Hematopoietic multipotent progenitor cell treated with erythropoietin and hydrocortisone succinate and interleukin-3 and kit ligand, for 15 days (in vitro differentiated cells): ENCODE data around the gene SLC39A5.
"Not testable (repeated sequence)": the region's sequence is repeated elsewhere in the genome, so short reads cannot be mapped to it uniquely, and the experiment has no call there.

Experiments used
- DNase-seq: peaks from one replicate; pipeline ENCODE4 v3.0.0-alpha.2; 2015; ENCODE audit warnings: low spot score

Gene SLC39A5

DNA sequence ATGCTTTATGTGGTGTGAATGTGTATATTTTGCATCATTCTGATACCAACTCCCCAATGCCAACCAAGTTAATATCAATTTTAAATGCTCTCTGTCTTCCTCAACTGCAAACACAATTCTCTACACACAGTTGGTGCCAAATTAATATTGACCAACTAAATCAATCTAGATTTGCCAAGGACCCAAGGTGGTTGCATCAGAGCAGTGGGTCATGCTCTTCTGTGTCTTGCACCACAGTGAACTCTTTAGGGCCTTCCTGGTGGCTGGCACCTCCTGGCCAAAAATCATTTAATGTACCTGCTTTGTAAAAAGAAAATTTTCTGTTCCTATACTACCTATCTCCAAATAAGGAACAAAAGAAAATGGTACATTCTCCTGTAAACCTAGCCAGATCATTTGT, 51.0 kb downstream of the SLC39A5 start:
- DNase-seq: no peak

DNA sequence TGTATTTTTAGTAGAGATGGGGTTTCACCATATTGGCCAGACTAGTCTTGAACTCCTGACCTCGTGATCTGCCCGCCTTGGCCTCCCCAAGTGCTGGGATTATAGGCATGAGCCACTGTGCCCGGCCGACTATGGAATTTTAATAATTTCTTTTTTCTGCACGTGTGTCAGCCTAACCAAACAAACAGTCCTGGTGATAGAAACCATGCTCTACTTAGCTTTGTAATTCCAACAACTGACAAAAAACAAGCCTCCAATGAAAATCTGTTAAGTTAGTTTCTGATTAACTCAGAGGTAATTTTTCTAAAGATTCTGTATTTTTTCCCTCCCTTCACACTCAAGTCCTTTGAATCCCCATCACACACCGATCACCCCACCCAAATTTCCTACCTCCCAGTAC, 52.2 kb downstream of the SLC39A5 start:
- no peak for DNase-seq

- DNase-seq: no peak
Measured at GRCh38 chr12:56282579-56282978, 52.7 kb downstream of the SLC39A5 start.

DNA sequence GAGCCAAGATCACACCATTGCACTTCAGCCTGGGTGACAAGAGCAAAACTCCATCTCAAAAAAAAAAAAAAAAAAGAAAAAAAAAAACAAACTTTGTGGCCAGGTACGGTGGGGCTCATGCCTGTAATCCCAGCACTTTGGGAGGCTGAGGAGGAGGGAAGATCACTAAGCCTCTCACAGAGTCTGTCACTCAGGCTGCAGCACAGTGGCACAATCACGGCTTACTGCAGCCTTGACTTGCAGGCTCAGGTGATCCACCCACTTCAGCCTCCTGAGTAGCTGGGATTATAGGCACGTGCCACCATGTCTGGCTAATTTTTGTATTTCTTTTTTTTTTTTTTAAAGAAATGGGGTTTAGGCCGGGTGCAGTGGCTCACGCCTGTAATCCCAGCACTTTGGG, 54.4 kb downstream of the SLC39A5 start:
- DNase-seq: not testable (repeated sequence)

- no peak for DNase-seq
Measured at GRCh38 chr12:56286044-56286830, 56.4 kb downstream of the SLC39A5 start.
